Hematopoietic multipotent progenitor cell treated with erythropoietin and hydrocortisone succinate and interleukin-3 and kit ligand, for 15 days (in vitro differentiated cells): ENCODE data around the gene HTR1D.

Experiments used
- DNase-seq: peaks from one replicate; pipeline ENCODE4 v3.0.0-alpha.2; 2015; ENCODE audit warnings: low spot score

The HTR1D gene

DNA sequence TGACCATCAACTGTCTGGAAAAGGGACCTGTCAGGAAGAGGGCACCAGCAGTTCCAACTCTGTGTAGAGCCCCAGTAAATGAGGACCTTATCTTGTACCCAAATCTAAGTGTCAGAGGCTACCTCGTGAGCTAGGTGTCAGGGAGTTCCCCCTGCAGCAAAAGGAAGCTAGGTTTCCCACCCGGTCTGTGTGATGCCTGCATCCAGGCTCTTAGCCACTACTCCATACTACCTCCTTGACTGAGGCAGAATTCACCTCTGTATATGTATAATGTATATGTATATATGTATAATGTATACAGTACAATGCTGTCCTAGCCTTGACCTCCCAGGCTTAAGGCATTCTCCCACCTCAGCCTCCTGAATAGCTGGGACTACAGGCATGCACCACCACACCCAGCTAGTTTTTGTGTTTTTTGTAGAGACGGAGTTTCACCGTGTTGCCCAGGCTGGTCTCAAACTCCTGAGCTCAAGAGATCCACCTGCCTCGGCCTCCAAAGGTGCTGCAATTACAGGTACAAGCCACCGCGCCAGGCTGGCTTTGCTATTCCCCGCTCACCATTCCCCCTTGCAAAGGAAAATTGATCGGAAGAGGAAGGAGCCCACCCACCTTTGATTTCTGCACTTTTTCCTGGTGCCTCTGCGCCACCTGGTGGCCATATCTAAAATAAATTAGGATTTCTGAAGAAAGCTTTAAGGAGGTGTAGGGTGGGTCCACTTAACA is 32.9 kb downstream of the HTR1D start:
- peak; percentile 68 for DNase-seq

DNA sequence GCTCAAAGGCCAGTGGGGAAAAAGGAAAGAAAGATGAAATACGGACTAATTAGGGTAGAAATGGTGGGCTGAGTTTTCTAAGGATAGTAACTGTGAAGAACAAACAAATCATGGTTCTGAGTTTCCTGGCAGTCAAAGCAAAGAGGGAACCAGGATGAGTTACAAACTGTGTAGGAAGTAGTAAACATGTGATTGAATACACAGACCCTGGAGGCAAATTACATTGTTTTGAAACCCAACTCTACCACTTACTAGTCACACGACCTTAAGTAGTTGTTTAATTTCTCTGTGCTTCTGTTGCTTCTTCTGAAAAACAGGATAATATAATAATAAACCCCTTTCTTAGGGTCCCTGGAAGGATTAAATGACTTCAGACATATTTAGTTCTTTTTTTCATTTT is 37.4 kb downstream of the HTR1D start:
- no peak for DNase-seq

GRCh38 chr1:23178950-23179349 is 38.4 kb downstream of the HTR1D start:
- no peak for DNase-seq

DNA sequence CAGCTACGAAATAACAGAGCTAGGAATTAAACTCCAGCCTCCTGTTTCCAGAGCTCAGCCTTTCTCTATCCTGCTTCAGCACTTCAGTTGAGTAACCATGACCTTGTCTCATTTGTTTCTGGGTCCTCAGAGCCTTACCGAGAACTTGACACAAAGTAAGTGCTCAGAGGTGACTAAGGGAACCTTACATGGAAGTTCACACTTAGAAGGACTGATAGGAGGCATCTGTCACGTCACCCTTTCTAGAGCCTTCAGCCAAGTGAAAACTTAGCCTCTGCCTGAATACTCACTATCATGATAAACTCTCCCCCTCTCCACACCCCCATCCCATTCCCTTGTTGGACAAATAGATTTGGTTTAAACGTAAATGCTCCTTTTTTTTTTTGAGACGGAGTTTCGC is 38.9 kb downstream of the HTR1D start:
- no peak for DNase-seq

DNA sequence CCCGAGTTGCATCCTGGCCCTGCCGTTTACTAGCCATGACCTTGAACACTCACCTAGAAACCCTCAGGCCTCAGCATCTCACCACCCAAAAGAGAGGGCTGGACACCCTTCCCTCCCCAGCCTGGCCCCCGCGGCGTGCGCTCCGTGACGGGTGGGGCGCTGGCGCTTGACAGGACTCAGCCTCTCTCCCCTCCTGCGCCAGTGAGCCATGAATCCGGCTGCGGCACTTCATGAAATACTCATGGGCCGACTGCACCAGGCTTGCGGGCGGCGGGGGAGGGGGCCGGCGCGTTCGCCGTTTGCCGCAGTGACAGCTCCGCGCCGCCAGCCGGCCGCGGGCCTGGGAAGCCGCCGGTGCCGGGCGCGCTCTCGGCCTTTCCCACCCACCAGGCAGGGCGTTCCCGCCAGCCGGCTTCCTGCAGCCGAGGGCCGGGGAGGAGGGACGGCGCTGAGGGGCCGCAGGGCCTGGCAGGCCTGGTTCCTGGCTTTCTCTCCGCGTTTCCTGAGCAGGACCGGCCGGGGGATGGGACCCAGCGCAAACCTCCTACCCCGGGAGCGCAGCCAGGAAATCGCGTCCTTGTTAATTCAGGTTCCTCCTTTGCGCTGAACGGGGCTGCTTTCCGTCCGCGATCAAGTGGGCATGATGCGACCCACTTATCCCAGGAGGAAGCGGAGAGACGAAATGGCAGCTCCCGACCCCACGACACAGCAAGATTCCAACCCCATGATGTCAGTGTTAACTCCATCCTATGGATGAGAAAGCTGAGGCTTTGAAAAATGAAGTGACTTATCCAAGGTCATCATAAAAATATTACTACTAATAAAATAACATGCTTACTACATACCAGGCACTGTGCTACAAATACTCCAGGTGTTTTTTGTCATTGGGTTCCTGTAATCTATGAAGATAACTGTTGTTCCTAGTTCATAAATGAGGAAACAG is 39.6 kb downstream of the HTR1D start:
- DNase-seq: no peak

- no peak for DNase-seq
These were observed 40.3 kb downstream of the HTR1D start for GRCh38 chr1:23177031-23177430.

- no peak for DNase-seq
These were observed 42.7 kb downstream of the HTR1D start for GRCh38 chr1:23174426-23175110.

DNA sequence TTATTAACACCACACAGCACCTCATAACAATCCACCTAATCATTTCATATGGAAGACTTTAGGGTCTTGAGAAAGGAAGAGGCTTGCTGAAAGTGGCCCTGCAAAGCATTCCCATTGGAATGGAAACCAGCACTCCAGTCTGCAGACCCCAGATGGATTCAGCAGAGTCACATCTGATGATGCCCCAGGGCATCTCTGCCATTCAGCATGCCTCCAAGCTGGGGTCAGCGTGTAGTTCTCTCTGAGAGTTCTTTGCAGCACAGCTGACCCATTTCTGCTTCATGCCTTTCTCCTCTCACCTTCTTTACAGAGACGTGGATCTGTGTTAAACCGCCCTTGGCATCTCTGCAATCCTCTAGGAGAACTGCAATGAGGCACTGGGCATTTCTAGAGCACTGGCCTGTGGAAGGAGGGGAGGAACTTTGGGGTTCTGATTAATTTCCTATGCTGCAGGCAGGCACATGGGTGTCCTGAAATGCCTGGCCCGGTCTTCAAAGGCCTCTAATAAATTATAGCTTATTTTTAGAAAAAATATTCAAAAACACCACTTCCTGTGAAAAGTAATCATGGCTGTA is 46.0 kb downstream of the HTR1D start:
- DNase-seq: no peak

- DNase-seq: no peak
These were observed 47.5 kb downstream of the HTR1D start for GRCh38 chr1:23169727-23170335.

DNA sequence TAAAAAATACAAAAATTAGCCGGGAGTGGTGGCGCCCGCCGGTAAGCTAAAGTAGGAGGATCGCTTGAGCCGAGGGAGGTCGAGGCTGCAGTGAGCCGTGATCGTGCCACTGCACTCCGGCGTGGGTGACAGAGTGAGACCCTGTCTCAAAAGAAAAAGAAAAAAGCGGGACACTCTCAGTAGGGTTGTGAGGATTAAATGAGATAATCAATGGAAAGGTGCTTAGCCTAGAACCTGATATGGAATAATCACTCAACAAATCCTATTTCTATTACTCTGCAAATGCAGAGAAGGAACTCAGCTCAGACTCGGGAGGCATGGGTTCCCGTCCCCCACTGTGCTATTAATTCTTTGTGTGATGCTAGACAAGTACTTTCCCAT is 48.1 kb downstream of the HTR1D start:
- DNase-seq: no peak

DNA sequence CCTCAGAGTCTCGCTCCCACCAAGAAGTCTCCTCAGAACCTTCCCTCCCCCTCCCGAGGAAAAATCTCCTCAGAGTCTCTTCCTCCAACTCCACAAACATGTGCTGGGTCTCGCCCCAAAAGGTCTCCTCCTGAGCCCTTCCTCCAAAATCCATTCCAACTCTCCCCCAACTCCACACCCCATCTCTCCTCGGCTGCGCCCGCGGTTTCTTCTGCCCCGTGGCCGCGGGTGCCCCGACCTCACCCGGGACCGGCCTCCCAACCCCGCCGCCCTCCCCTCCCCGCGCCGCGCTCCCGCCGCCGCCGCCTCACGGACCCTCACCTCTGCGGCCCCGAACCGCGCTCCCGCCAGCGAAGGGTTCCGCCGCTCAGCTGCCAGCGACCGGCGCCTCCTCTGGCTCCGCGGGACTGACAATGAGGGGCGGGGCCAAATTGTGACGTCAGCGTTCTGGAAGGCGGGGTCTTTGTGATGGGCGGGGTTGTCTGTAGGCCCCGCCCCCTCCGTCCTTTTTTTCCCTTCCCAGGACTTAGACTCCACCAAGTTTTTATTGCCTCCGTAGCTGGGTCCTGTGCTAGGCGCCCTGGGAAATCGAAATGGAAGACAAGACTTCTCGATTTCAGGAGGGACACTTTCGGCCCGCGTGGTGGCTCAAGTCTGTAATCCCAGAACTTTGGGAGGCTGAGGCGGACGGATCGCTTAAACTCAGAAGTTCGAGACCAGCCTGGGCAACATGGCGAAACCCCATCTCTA is 48.7 kb downstream of the HTR1D start, which contains the start of gene LUZP1:
Gene LUZP1, minus strand, starts transcription at position 412 of the 750 bp plus-strand sequence.
- peak; percentile 80 for DNase-seq

- DNase-seq: no peak
These were observed 49.2 kb downstream of the HTR1D start for GRCh38 chr1:23168079-23168444.

DNA sequence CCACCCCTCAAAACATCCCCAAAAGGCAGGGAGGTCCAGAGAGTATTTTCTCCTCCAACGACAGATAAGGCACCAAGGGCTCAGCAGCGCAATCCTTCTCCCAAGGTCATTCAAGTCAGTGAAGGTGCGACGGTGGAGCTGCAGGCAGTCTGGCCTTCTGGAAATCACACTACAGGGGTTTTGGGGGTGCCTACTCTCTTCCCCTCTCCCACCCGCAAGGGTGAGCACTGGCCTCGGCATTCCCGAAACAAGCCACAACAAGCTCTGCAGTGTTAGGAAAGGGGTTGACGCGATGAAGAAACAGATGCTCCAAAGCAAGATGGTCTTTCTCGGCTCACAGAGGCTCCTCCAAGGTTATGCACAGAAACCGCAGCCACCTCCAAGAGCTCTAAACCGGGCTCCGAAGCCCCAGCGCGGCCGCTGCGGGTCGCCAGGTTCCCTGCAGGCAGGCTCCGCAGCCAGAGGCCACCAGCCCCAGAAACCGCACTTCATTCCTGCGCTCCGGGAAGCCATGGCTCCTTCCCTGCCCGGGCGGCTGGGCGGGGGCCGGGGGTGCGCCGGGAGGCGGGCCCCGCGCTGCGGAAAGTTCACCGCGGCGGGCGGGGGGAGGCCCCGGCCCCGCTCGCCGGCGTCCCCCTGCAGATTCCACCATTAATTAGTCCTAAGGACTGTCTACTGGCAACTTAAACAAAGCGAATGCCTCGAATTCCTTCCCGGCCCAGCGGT is 49.8 kb downstream of the HTR1D start:
- DNase-seq: no peak

GRCh38 chr1:23166854-23167253 is 50.4 kb downstream of the HTR1D start:
- no peak for DNase-seq

DNA sequence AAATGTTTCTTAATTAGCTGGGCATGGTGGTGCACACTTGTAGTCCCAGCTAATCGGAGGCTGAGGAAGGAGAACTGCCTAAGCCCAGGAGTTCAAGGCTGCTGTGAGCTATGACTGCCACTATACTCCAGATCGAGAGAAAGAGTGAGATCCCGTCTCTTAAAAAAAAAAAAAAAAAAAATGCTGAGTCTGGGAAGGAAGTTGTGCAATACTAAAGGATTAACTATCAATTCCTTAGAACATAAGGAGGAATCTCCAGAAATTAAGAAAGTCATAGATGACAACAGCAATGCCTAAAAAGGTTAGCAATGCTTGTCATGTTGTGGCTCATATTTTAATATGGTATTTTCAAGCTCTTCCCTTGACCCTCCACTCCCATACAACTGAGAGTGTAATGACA is 53.9 kb downstream of the HTR1D start:
- DNase-seq: no peak

- no peak for DNase-seq
These were observed 57.1 kb downstream of the HTR1D start for GRCh38 chr1:23159963-23160877.

GRCh38 chr1:23156940-23157339 is 60.4 kb downstream of the HTR1D start:
- no peak for DNase-seq

GRCh38 chr1:23152966-23153684 is 64.2 kb downstream of the HTR1D start:
- no peak for DNase-seq

- DNase-seq: no peak
These were observed 66.6 kb downstream of the HTR1D start for GRCh38 chr1:23150742-23151141.
